B cell (primary cell): ENCODE data around the gene FLT1.

Source experiments
- CTCF ChIP-seq: fragments of 200-600 bp; IDR thresholded peaks from one replicate; pipeline ENCODE4 v1.8.0; 2022; ENCODE audit warnings: antibody characterized with exemption, mild to moderate bottlenecking
- EZH2 ChIP-seq: IDR thresholded peaks from 2 replicates; pipeline ENCODE4 v1.6.1; 2012; ENCODE audit warnings: borderline replicate concordance, low read depth, mild to moderate bottlenecking, moderate library complexity, low read length; ENCODE audit not compliant: insufficient read depth, poor library complexity, severe bottlenecking

GRCh38 chr13:28297341-28297740, 197.6 kb downstream of the FLT1 start:
- no peak for TF ChIP-seq EZH2
- TF ChIP-seq CTCF = no peak
